SK-MEL-5 (cell line): ENCODE measurements around the gene CFH. TPM values are rescaled to one million over a fixed set of nuclear protein-coding genes. Genes with fewer than 3 reads are reported as not detected.
"Not testable (repeated sequence)": the region's sequence is repeated elsewhere in the genome, so short reads cannot be mapped to it uniquely, and the experiment has no call there.

ENCODE experiments used
- DNase-seq: peaks from one replicate; pipeline ENCODE4 v3.0.0-alpha.2; 2016; ENCODE audit warnings: low read depth, low spot score
- in situ Hi-C: cut with HindIII; loops from 2 replicates; pipeline ENCODE4 v1.10.0; 2016; ENCODE audit warnings: low sequenced_read_pairs, high pct_unique_total_duplicates, low pct_unique_long_range_greater_than_20kb
- total RNA-seq: library from RNA; depleted of rRNA; stranded (reverse); fragments of >200 nt; shearing (Covaris generic); gene quantifications from 2 replicates; pipeline ENCODE4 v1.2.3, GENCODE V29; 2014

CFH gene
- total RNA-seq, 1 experiment from 2014 or later: 1.3 TPM

GRCh38 chr1:196659471-196659870 lies 7.6 kb downstream of the CFH start:
- in situ Hi-C loops: no loop called here
- no peak for DNase-seq

GRCh38 chr1:196660272-196660671 lies 8.4 kb downstream of the CFH start:
- DNase-seq: no peak
- in situ Hi-C loops: no loop called here

DNA sequence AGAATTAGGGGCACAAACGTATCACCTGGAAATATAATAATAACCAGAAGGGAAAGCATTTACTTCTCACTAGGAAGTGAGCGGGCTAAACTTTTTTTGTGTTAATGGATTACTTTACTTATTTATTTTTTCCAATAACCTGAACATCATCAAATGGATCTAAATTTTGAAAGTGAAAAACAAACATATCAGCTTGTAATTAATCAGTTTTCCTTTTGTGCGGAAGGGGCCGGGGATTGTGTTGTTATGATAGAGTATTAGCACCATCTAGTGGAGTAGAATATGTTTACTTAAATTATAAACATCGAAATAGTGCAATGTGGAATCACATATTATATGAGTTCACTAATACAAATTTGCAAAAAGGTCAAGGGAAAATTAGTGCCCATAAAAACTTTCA lies 9.0 kb downstream of the CFH start:
- DNase-seq: peak; percentile 44
- in situ Hi-C loops: no loop called here

DNA sequence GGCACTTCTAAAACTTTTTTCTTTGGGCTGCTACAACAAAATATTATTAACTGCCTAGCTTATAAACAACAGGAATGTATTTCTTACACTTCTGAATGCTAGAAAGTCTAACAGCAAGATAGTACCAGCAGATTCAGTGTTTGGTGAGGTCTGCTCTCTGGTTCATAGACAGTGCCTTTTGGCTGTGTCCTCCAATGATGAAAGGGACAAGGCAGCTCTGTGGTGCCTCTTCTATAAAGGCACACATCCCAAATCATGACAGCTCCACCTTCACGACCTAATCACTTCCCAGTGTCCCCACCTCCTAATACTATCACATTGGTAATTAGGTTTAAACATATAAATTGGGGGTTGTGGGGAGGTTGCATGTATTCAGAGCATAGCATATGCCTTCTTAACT lies 9.5 kb downstream of the CFH start:
- DNase-seq: no peak
- in situ Hi-C loops: no loop called here

- no peak for DNase-seq
- in situ Hi-C loops: no loop called here
Observed at GRCh38 chr1:196667131-196667530, 15.3 kb downstream of the CFH start.

GRCh38 chr1:196669051-196669450 lies 17.2 kb downstream of the CFH start:
- in situ Hi-C loops: no loop called here
- no peak for DNase-seq

- in situ Hi-C loops: no loop called here
Observed at GRCh38 chr1:196669693-196670092, 17.9 kb downstream of the CFH start.

DNA sequence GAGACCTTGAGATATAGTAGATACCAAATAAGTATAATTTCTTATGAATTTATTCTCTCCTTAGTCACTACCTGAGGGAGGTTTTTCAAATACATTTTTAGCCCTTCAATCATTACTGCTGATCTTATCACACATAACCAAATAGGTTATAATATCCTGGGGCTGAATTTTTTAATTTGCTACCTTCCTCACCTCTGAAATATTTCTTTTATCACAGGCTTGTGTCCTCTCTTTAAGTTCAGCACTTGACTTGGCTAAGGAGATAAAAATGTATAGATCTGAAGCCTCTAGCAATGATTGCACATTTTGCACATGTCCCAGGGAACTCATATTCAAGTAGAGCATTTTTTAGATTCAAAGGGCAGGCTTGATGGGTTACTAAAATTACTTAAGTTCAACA lies 23.1 kb downstream of the CFH start:
- in situ Hi-C loops: no loop called here

More at GRCh38 chr1:196669693-196670092, 17.9 kb downstream of the CFH start:
- no peak for DNase-seq

GRCh38 chr1:196677781-196678509 lies 26.1 kb downstream of the CFH start:
- no peak for DNase-seq

More for the DNA sequence above, 23.1 kb downstream of the CFH start:
- no peak for DNase-seq

DNA sequence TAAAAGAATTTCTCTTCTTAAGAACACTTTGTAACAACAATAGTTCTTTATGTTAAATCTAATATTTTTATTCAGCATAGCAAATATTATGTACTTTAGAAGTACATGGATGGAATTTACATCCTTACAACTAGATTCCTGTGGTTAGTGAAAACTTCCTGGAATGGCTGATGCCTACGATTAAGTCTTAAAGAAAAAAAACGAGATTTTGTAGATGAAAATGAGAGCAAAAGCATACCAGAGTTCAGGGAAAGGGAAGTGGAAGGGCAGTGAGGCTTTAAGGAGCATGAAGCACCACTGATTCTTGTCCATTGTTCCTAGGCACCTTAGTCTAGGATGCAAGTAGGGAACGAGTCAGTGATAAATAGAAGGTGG lies 26.7 kb downstream of the CFH start:
- no peak for DNase-seq
- in situ Hi-C loops: no loop called here

More at GRCh38 chr1:196677781-196678509, 26.1 kb downstream of the CFH start:
- in situ Hi-C loops: no loop called here

GRCh38 chr1:196680107-196680506 lies 28.3 kb downstream of the CFH start:
- DNase-seq: no peak
- in situ Hi-C loops: no loop called here

- in situ Hi-C loops: no loop called here
- DNase-seq: no peak
Observed at GRCh38 chr1:196684476-196684875, 32.6 kb downstream of the CFH start.

DNA sequence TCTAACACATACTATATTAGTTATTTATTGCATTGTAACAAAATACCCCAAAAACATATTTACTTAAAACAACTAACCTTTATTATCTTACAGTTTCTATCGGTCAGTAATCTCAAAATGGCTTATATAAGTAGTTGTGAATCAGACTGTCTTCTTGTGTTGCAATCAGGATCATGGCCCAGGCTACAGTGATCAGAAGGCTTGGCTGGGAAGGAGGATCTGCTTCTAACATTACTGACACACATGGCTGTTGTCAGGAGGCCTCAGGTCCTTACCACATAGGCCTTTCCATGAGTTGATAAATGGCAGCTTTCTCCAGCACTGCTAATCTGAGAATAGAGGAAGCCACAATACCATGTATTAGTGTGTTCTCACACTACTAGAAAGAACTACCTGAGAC lies 33.7 kb downstream of the CFH start:
- no peak for DNase-seq
- in situ Hi-C loops: no loop called here

DNA sequence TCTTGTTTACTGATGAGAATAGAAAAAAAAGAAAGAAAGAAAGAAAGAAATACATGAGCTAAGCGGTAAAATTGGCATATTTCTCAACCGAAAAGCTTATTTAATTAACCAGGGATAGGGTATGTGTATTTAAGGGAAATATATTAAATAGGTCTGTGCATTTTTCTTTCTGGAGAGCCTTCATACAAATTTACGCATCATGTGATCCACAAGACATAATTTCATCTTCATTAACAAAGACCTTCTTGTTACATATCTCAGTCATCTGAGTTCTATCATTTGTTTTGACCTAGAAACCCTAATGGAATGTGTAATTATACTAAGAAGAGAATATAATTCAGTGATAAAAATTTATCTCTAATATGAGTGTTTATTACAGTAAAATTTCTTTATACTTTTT lies 37.2 kb downstream of the CFH start:
- in situ Hi-C loops: no loop called here
- peak; percentile 14 for DNase-seq

GRCh38 chr1:196690582-196690981 lies 38.7 kb downstream of the CFH start:
- in situ Hi-C loops: no loop called here
- no peak for DNase-seq

- no peak for DNase-seq
- in situ Hi-C loops: no loop called here
Observed at GRCh38 chr1:196698993-196699392, 47.1 kb downstream of the CFH start.

- DNase-seq: no peak
- in situ Hi-C loops: no loop called here
Observed at GRCh38 chr1:196701144-196701543, 49.3 kb downstream of the CFH start.

DNA sequence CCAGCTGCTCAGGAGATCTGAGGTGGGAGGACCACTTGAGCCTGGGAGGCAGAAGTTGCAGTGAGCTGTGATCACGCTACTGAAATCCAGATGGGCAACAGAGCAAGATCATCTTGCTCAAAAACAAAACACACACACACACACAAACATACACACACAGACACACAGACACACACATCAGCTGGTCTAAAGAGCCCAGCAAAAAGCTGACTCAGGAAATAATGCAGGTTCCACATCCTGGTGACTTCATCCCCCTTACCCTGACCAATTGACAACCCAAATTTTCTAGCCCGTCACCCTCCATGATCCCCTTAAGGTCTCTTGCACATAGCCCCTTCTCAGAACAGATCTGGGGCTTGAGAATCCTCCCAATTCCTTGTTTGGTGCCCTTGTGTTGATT lies 58.0 kb downstream of the CFH start:
- DNase-seq, in situ Hi-C loops: not testable (repeated sequence)

DNA sequence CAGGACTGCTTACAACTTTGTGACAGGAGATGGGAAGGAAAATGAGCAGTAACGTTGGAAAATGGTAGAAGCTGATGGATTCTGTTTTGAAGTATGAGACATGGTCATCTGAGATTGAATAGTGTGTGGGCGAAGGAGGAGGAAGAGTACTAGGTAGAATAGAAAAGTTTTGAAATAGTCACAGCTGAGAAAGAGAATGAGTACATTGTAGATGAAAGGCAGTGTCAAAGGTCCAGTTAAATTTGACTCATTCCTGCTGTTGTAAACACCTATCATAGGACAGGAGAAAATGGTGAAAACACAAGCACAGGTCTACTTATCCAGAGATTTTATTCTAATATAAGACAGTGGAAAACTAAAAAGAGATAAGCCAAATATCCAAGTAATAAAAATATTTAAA lies 66.0 kb downstream of the CFH start:
- no peak for DNase-seq
- in situ Hi-C loops: no loop called here
